Eye (tissue), 1 donor: Measurements from ENCODE around the gene CTDSP1.

ENCODE experiments used
- DNase-seq: peaks from one replicate; pipeline ENCODE4 v3.0.0-alpha.2; 2015

CTDSP1 gene

GRCh38 chr2:218400167-218400929, 680 bp downstream of the CTDSP1 start:
- peak; percentile 71 for DNase-seq

GRCh38 chr2:218400930-218401881, 1.5 kb downstream of the CTDSP1 start:
- DNase-seq: no peak

GRCh38 chr2:218401890-218402289, 2.2 kb downstream of the CTDSP1 start:
- DNase-seq: no peak

- DNase-seq: no peak
Measured at GRCh38 chr2:218402491-218402901, 2.8 kb downstream of the CTDSP1 start.

GRCh38 chr2:218402911-218403411, 3.3 kb downstream of the CTDSP1 start:
- DNase-seq: no peak

- DNase-seq: no peak
Measured at GRCh38 chr2:218403810-218404209, 4.1 kb downstream of the CTDSP1 start.

- DNase-seq: no peak
Measured at GRCh38 chr2:218404351-218405085, 4.8 kb downstream of the CTDSP1 start.

GRCh38 chr2:218405086-218405745, 5.5 kb downstream of the CTDSP1 start:
- no peak for DNase-seq

GRCh38 chr2:218405746-218406208, 6.1 kb downstream of the CTDSP1 start:
- peak; percentile 66 for DNase-seq

- peak; percentile 97 for DNase-seq
Measured at GRCh38 chr2:218406209-218406948, 6.7 kb downstream of the CTDSP1 start.

GRCh38 chr2:218406949-218407618, 7.4 kb downstream of the CTDSP1 start:
- DNase-seq: no peak

GRCh38 chr2:218407717-218408116, 8.0 kb downstream of the CTDSP1 start:
- peak; percentile 24 for DNase-seq

- DNase-seq: no peak
Measured at GRCh38 chr2:218418321-218418716, 18.7 kb downstream of the CTDSP1 start.

- no peak for DNase-seq
Measured at GRCh38 chr2:218418717-218419458, 19.2 kb downstream of the CTDSP1 start, which contains the start of gene VIL1. TSS of gene VIL1 (plus strand) at chr2:218419123. CDS start at chr2:218423779, 4,656 bp downstream.

- no peak for DNase-seq
Measured at GRCh38 chr2:218419630-218420216, 20.1 kb downstream of the CTDSP1 start.

- DNase-seq: no peak
Measured at GRCh38 chr2:218421027-218421426, 21.4 kb downstream of the CTDSP1 start.

- DNase-seq: no peak
Measured at GRCh38 chr2:218422403-218423086, 22.9 kb downstream of the CTDSP1 start.

- DNase-seq: no peak
Measured at GRCh38 chr2:218423584-218423983, 23.9 kb downstream of the CTDSP1 start.

- no peak for DNase-seq
Measured at GRCh38 chr2:218425531-218425930, 25.9 kb downstream of the CTDSP1 start.
